Liver (tissue), 9 donors: ENCODE data around the gene ADGRF3. TPM values are rescaled to one million over a fixed set of nuclear protein-coding genes. Genes with fewer than 3 reads are reported as not detected.

Experiments used
- DNase-seq: peaks from one replicate; pipeline ENCODE4 v3.0.0-alpha.2; 2017; ENCODE audit warnings: low spot score
- H3K27ac ChIP-seq, 2 donors: one replicate each; pipeline ENCODE4 v1.7.0; 2013; ENCODE audit warnings: inconsistent platforms in 2 of 2, low read length in 2 of 2, control low read depth in 1 of 2, low read depth in 1 of 2, mild to moderate bottlenecking in 1 of 2
- H3K27me3 ChIP-seq, 4 donors: one replicate each; pipeline versions ENCODE4 v1.6.1 to v1.7.0; 2013; ENCODE audit warnings: low read length in 3 of 4, inconsistent platforms in 1 of 4, mild to moderate bottlenecking in 1 of 4, moderate library complexity in 1 of 4; ENCODE audit not compliant: control insufficient read depth in 4 of 4, insufficient read depth in 4 of 4
- H3K36me3 ChIP-seq, 4 donors: one replicate each; pipeline versions ENCODE4 v1.6.1 to v1.7.0; 2013; ENCODE audit warnings: low read length in 3 of 4, mild to moderate bottlenecking in 3 of 4, low read depth in 1 of 4, moderate library complexity in 1 of 4; ENCODE audit not compliant: control insufficient read depth in 4 of 4, insufficient read depth in 3 of 4
- H3K4me1 ChIP-seq, 4 donors: one replicate each; pipeline versions ENCODE4 v1.6.1 to v1.7.0; 2013; ENCODE audit warnings: low read length in 3 of 4, mild to moderate bottlenecking in 3 of 4, moderate library complexity in 1 of 4; ENCODE audit not compliant: control insufficient read depth in 4 of 4, insufficient read depth in 4 of 4
- H3K4me3 ChIP-seq, 3 donors: one replicate each; pipeline versions ENCODE4 v1.6.1 to v1.7.0; 2013; ENCODE audit warnings: low read length in 3 of 3, control low read depth in 1 of 3, low read depth in 1 of 3, mild to moderate bottlenecking in 1 of 3
- H3K9ac ChIP-seq, 2 donors: one replicate each; pipeline ENCODE4 v1.7.0; 2013; ENCODE audit warnings: low read length in 2 of 2, mild to moderate bottlenecking in 2 of 2, moderate library complexity in 2 of 2, control low read depth in 1 of 2, low read depth in 1 of 2
- H3K9me3 ChIP-seq, 4 donors: one replicate each; pipeline versions ENCODE4 v1.6.1 to v1.7.0; 2013; ENCODE audit warnings: low read length in 3 of 4; ENCODE audit not compliant: control insufficient read depth in 4 of 4
- FOXA1 ChIP-seq: IDR thresholded peaks from 2 replicates; pipeline ENCODE4 v1.6.1; 2016; ENCODE audit warnings: antibody characterized with exemption
- FOXA2 ChIP-seq: IDR thresholded peaks from 2 replicates; pipeline ENCODE4 v1.6.1; 2016; ENCODE audit warnings: antibody characterized with exemption
- GABPA ChIP-seq, 2 donors: IDR thresholded peaks in 1 of 2; conservative IDR thresholded peaks in 1 of 2; 2 replicates each; pipeline ENCODE4 v1.6.1; 2016; ENCODE audit warnings: antibody characterized with exemption in 2 of 2, mild to moderate bottlenecking in 1 of 2, moderate library complexity in 1 of 2
- HNF4A ChIP-seq, 2 donors: conservative IDR thresholded peaks; 2 replicates each; pipeline ENCODE4 v1.6.1; 2016; ENCODE audit warnings: antibody characterized with exemption in 2 of 2, mild to moderate bottlenecking in 2 of 2
- JUND ChIP-seq, 2 donors: IDR thresholded peaks; 2 replicates each; pipeline ENCODE4 v1.6.1; 2016; ENCODE audit warnings: antibody characterized with exemption in 2 of 2
- NR2F2 ChIP-seq: IDR thresholded peaks from 2 replicates; pipeline ENCODE4 v1.6.1; 2016; ENCODE audit warnings: antibody characterized with exemption
- RAD21 ChIP-seq, 2 donors: IDR thresholded peaks; 2 replicates each; pipeline ENCODE4 v1.6.1; 2016; ENCODE audit warnings: antibody characterized with exemption in 2 of 2, mild to moderate bottlenecking in 2 of 2
- RXRA ChIP-seq, 2 donors: IDR thresholded peaks; 2 replicates each; pipeline ENCODE4 v1.6.1; 2017 to 2018; ENCODE audit warnings: antibody characterized with exemption in 2 of 2, mild to moderate bottlenecking in 1 of 2
- SP1 ChIP-seq: IDR thresholded peaks from 2 replicates; pipeline ENCODE4 v1.6.1; 2018; ENCODE audit warnings: antibody characterized with exemption, mild to moderate bottlenecking
- WGBS: extraction: QIAGEN DNeasy Blood & Tissue Kit; methylation state at CpG from one replicate; pipeline ENCODE4 v1.1.7; 2013; 5-methylcytosine and 5-hydroxymethylcytosine counted together
- polyA plus RNA-seq, 2 donors: library from polyadenylated mRNA; stranded (reverse) in 1 of 2; unstranded in 1 of 2; fragments of 200-250 nt in 1 of 2; fragments of >200 nt in 1 of 2; fragmentation: Nextera tagmentation in 1 of 2; extraction: Ambion mirVana in 1 of 2; gene quantifications; one replicate each; pipeline versions ENCODE4 v1.2.1 to v1.2.3, GENCODE V29; 2013 to 2015
- total RNA-seq, 2 donors: library from RNA; depleted of rRNA; stranded (reverse); fragments of >200 nt; gene quantifications; one replicate each; pipeline ENCODE4 v1.2.3, GENCODE V29; 2014
- TF ChIP-seq, protein P1 (sequence below): IDR thresholded peaks from 2 replicates; pipeline ENCODE4 v1.6.1; 2016; ENCODE audit warnings: antibody characterized with exemption
- TF ChIP-seq, protein P2 (sequence below): fragments of 150-350 bp; IDR thresholded peaks from 2 replicates; pipeline ENCODE4 v1.5.1; 2017; ENCODE audit warnings: improper control_type of control experiment, low read depth, low read length; ENCODE audit not compliant: missing input control
- TF ChIP-seq, protein P3 (sequence below): IDR thresholded peaks from 2 replicates; pipeline ENCODE4 v1.6.1; 2016; ENCODE audit warnings: antibody characterized with exemption
- TF ChIP-seq, protein P4 (sequence below): IDR thresholded peaks from 2 replicates; pipeline ENCODE4 v1.6.1; 2016; ENCODE audit warnings: antibody characterized with exemption
- donor health status: healthy.
- donor health status: healthy.
- donor health status: healthy.
- donor health status: healthy.
- donor health status: healthy.

Gene ADGRF3
- total and polyA plus RNA-seq, 4 donors: 0.07 to 0.25 (median 0.10) TPM

DNA sequence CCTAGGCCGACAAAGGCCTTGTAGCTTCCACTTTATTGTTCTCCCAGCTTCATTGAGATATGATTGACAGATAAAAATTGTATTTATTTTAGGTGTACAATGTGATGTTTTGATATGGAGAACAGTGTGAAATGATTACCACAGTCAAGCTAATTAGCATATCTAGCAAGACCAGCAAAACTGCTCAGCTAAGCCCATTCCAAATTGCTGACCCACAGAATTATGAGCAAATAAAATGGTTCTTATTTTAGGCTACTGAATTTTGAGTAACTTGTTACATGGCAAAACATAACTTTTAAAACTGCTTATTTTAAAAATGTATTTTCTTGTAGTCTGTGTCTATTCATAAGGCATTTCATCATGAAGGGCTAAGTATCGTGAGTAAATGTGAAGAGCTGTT lies 9.3 kb downstream of the ADGRF3 start (continued):
- TF ChIP-seq, protein P1, sequence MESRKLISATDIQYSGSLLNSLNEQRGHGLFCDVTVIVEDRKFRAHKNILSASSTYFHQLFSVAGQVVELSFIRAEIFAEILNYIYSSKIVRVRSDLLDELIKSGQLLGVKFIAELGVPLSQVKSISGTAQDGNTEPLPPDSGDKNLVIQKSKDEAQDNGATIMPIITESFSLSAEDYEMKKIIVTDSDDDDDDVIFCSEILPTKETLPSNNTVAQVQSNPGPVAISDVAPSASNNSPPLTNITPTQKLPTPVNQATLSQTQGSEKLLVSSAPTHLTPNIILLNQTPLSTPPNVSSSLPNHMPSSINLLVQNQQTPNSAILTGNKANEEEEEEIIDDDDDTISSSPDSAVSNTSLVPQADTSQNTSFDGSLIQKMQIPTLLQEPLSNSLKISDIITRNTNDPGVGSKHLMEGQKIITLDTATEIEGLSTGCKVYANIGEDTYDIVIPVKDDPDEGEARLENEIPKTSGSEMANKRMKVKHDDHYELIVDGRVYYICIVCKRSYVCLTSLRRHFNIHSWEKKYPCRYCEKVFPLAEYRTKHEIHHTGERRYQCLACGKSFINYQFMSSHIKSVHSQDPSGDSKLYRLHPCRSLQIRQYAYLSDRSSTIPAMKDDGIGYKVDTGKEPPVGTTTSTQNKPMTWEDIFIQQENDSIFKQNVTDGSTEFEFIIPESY: no peak
- no peak for TF ChIP-seq FOXA1
- no peak for TF ChIP-seq HNF4A (conservative IDR thresholded peaks at IDR 0.05)
- TF ChIP-seq SP1: no peak
- TF ChIP-seq RAD21 (IDR thresholded peaks at IDR 0.05): no peak
- no peak for TF ChIP-seq GABPA (IDR thresholded peaks at IDR 0.05 in 1 of 2, conservative IDR thresholded peaks at IDR 0.05 in 1 of 2)

DNA sequence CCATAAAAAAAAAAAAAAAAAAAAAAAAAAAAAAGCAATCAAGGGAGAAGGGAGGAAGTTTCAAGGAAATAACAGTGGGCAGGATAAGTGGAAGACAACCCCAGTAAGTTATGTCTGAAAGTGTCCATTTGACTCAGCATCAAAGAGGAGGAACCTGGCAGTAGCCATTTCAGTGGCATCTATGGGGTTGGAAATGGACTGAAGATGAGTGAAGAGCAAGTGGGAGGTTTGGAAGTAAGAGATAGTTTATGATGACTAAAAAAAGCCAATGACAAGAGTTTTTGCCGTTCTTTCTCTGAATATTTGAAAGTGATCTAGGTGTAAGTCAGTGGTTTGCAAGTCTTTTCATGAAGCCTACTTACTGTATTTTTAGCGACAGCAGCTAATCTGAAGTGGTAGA lies 9.9 kb downstream of the ADGRF3 start:
- no peak for TF ChIP-seq NR2F2
- no peak for TF ChIP-seq JUND (IDR thresholded peaks at IDR 0.05)
- TF ChIP-seq, protein P2, sequence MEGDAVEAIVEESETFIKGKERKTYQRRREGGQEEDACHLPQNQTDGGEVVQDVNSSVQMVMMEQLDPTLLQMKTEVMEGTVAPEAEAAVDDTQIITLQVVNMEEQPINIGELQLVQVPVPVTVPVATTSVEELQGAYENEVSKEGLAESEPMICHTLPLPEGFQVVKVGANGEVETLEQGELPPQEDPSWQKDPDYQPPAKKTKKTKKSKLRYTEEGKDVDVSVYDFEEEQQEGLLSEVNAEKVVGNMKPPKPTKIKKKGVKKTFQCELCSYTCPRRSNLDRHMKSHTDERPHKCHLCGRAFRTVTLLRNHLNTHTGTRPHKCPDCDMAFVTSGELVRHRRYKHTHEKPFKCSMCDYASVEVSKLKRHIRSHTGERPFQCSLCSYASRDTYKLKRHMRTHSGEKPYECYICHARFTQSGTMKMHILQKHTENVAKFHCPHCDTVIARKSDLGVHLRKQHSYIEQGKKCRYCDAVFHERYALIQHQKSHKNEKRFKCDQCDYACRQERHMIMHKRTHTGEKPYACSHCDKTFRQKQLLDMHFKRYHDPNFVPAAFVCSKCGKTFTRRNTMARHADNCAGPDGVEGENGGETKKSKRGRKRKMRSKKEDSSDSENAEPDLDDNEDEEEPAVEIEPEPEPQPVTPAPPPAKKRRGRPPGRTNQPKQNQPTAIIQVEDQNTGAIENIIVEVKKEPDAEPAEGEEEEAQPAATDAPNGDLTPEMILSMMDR: no peak
- no peak for TF ChIP-seq FOXA1
- TF ChIP-seq, protein P3, sequence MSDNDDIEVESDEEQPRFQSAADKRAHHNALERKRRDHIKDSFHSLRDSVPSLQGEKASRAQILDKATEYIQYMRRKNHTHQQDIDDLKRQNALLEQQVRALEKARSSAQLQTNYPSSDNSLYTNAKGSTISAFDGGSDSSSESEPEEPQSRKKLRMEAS: no peak
- TF ChIP-seq, protein P4, sequence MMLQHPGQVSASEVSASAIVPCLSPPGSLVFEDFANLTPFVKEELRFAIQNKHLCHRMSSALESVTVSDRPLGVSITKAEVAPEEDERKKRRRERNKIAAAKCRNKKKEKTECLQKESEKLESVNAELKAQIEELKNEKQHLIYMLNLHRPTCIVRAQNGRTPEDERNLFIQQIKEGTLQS: no peak
- no peak for TF ChIP-seq FOXA2
- TF ChIP-seq RXRA (IDR thresholded peaks at IDR 0.05): no peak
- no peak for TF ChIP-seq SP1
- TF ChIP-seq, protein P1: no peak
- Histone ChIP-seq H3K36me3 (no peaks in the 10 kb centered on the region), H3K27me3 (no peaks in the 10 kb centered on the region), H3K4me3 (no peak overlapping the region), H3K9ac (no peak overlapping the region), H3K27ac (no peak overlapping the region), H3K4me1 (no peaks in the 10 kb centered on the region), H3K9me3 (no peaks in the 10 kb centered on the region)
- WGBS: 93% methylated on average over 2 of the region's 2 CpGs
- no peak for DNase-seq

DNA sequence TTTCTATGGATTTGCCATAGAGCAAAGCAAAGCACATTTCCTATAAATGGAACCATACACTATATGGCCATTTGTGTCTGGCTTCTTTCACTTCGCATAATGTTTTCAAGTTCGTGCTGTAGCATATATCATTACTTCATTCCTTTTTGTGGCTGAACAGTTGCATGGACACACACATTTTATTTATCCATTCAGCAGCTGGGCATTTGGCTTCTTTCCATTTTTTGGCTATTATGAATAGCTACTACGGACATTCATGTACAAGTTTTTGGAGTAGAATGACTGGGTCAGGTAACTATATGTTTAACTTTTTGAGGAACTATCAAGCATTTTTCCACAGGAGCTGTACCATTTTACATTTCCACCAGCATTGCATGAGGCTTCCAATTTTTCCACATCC lies 11.4 kb downstream of the ADGRF3 start:
- Histone ChIP-seq H3K4me3 (no peak overlapping the region), H3K27ac (no peak overlapping the region), H3K27me3 (no peaks in the 10 kb centered on the region), H3K4me1 (no peaks in the 10 kb centered on the region), H3K36me3 (no peaks in the 10 kb centered on the region), H3K9me3 (no peaks in the 10 kb centered on the region), H3K9ac (no peak overlapping the region)
- TF ChIP-seq, protein P4: no peak
- TF ChIP-seq, protein P3: no peak
- 78% methylated on average over 3 of the region's 3 CpGs for WGBS
- DNase-seq: no peak
